HG03432 (cell line): ENCODE results near the gene DCC.

Experiments used
- ATAC-seq: cut with Tn5 transposase; IDR thresholded peaks from one replicate; pipeline ENCODE4 v1.9.1; 2021; ENCODE audit warnings: mild to moderate bottlenecking, moderate library complexity; ENCODE audit not compliant: unreplicated experiment

DCC gene

DNA sequence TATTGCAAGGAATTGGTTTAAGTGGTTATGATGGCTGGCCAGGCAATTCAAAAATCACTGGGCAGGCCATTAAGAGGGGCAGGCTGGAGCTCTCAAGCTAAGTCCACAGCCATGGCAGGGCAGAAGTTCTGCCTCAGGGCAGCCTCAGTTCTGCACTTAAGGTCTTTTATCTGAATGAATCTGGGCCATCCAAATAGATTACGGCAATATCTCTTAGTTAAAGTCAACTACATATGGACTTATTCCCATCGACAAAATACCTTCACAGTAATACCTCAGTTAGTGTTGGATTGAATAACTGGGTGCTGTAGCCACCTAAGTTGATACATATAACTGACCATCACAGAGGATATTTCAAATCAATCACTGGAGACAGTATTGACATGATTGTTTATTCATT, 979.6 kb downstream of the DCC start:
- ATAC-seq, result no peak

DNA sequence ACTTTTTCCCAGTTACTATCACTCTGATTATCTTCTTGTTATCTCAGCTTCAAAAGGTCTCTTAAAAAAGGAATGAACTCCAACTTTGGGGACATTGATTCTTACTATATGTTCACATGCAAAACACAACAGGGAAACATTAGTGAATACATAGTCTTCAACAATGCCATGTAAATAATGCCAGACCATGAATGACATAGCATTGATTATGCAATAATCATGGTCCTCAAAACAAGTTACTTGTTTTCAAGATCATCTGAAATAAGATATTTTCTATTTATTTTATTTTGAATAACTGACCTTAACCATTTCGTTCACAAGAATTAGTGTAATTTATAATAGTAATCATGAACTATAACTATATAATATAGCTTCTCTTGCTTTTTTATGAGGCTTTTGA, 982.2 kb downstream of the DCC start:
- no peak for ATAC-seq

DNA sequence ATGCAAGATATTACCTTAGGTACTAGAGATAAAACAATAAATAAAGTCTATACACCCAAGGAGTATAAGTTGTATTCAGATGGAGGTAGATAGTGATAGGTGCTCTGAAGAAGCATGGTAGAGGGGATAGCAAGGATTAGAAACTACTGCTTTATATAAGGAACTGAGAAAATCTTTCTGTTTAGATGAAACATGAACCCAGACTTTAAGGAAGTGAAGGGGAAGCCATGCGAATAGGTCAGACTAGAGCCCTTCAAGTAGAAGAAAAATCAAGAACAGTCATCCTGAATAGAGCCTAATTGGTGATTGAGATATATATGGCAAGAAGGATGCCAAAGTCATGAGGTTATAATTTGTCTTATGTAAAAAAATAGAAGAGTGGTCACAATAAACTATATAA, 984.4 kb downstream of the DCC start:
- no peak for ATAC-seq

DNA sequence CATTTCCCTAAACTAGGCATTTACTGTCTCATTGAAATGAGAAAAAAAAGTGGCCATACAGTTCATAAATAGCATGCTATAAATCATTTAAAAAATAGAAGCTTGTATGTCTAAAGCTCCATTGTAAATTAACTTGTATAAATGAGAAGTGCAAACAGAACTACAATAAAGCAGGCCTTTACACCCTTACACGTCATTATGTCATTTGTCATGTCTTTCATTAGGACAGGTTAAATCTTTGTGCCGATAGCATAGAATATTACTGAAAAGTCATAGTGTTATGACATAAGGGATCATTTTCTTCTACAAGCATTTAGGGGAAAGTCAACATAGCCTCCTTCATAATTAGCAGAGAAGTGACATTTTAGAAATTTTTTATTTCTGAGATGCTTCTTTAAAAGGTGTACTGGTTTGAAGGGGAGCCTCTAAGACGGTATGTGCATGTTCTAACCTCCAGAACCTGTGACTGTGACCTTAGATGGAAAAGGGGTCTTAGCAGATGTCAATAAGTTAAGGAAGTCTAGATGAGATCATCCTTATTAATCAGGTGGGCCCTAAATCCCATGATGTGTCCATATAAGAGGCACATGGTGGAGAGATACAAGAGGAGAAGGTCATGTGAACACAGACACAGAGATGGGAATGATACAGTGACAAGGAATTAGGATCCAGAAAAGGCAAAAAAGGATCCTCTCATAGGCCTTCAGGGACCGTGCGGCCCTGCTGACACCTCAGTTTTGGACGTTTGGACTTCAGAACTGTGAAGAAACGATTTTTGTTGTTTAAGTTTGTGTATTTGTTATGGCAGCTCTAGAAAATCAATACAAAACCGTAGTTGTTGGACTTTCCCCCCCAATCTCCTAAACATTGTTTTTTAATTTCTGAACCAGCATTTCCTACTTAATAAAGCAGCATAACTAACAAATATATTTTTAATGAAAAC, 1020.8 kb downstream of the DCC start:
- ATAC-seq, result no peak

DNA sequence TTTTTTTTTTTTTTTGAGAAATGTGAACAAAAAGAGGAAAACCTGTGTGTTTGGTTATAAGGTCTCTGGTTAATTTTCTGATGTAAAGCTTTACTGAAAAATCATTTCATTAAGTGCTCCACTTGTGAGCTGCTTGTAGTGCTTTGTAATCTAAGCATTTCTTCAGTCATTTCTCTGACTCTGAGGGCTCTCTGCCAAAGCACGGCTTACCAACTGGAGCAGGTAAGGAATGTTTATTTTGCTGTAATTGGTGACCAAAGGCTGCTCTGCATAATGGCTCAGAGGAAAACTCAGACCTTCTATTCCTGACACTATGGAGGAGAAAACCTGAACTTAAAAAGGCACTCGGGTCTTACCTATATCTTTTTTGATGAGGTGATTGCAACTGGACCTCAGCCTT, 1035.6 kb downstream of the DCC start:
- no peak for ATAC-seq

DNA sequence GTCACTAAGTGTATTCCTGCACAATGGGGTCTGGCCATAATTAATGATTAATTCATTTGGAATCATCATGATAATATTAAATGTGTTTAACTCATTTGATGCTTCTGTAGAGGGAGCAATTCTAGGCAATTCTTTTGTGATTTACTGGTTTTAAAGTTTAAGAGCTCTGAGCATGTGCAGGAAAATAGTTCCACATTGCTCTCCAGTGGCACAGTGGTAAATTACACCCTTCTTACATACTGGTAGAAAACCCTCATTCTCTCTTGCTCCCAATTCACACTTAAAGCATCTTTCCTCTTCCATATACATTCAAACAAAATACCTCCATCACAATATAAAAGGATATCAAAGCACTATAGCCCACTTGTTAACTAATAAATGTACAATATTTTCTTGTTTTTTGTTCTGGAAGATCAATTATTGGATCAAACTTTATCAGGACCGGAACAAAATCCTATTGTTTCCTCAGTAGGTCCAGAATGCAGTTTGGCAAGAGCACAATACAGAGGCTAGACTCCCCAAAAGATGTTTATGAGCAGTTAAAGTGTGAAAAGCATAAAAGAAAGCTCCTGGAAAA, 1040.2 kb downstream of the DCC start:
- peak; percentile 81 for ATAC-seq

DNA sequence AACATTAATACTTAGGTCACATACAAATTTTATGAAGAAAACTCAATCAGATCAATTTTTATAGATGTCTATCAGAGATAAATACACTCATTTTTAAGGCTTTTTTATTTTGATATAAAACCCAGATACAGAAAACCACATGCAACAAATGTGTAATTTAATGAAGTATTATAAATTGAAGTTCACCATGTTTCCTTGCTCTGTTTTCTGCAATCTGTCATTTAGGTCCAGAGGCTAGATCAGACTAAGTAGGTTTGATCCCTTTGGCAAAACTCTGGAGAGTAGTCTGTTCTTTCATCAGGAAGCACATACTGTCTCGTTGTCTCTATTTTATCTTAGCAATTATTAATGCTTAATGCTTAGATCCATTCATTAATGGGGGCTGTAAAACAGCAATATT, 1042.9 kb downstream of the DCC start:
- ATAC-seq, result no peak

DNA sequence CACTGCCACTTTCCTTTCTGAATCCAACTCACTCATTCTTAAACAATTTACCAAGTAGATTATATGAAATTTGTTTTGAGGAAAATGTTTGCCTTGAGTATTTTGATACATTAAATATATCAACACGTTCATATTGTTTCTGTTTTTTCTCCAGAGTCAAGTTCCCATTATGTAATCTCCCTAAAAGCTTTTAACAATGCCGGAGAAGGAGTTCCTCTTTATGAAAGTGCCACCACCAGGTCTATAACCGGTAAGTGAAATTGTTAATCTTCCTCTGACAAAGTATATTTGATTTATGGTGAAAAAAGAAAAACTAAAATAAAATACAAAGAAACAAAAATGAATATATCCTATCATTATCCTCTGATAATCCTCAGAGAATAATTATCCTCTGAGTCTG, 1045.9 kb downstream of the DCC start:
- no peak for ATAC-seq

DNA sequence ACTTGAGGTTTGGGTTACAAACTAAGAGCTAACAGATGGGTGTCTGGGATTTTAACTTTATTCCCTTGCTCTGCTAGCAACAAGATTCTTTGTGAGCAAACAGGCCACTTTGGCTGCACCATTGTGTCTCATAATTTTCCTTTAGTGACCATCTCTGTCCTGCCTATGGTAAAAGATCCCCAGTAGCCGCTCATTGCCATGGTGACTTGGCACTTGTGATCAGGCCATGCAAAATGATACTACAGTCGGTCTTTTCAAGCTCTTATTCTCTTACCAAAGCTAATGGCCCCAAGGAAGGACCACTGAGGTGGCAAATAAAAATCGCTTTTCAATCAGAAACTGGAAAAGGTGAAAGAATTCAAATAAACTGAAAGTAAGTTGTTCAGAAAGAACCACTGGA, 1047.6 kb downstream of the DCC start:
- ATAC-seq, result no peak

DNA sequence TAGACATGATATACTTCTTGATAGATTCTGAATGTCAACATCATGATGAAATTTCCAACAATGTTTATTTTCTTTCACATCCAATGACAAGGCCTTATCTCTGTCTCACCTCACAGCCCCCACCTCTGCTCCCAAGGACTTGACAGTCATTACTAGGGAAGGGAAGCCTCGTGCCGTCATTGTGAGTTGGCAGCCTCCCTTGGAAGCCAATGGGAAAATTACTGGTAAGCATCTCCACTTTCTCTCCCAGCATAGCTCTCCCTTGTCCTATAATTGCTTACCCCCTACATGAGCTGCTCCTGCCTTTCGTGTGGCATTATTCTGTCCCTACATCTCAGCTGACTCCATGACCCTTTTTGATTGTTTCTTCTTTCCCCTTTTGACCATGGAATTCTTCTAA, 1062.7 kb downstream of the DCC start:
- no peak for ATAC-seq

DNA sequence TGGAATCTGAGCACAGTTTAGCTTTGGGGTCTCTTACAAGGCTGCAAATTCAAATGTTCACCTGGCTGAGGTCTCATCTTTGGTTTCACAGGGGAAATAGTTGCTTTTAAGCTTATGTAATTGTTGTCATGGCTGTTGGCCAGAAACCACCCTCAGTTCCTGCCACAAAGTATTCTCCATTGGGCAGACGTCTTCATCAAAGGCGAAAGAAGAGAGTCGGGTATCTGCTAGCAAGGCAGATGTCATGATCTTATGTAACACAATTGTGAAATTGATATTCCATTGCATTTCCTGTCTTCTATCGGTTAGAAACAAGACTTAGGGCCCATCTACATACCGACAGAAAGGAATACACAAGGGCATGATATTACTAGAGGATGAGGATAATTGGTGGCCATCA, 1068.3 kb downstream of the DCC start:
- no peak for ATAC-seq

DNA sequence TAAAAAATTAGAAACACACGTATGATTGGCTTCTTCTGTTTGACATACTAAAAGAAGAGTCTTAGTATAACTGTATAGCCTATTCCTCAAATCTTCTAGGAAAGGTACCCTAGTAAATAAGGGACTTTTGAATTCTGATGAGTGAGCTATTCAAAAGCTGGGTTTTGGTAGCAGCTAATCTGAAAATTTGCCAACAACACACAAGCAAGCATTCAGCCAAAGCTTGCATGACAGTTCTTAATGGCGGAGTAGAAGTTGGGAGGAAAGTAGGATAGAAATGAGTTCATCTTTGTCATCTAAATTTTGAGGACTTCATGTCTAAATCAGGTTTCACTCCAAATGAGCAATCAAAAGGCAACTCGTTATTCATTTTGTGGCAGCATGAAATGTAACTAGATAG, 1071.5 kb downstream of the DCC start:
- no peak for ATAC-seq

DNA sequence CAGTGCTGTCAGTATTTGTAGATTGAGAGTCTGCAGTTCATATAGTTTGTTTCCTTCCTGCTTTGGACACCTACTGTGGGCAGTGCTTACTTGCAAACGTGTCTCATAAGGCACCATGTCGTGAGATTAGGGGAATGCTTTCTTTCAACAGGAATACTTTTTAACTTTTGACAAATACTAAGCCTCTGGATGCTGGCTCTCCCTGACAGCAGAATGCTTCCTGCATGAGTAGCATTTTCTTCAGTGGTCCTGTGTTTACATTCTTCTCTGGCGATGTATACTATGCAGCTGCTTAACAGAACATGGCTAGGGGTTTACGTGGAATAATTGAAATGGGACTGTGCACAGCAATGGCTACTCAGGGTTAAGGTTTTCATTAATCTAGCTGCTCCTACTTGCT, 1077.0 kb downstream of the DCC start:
- no peak for ATAC-seq

DNA sequence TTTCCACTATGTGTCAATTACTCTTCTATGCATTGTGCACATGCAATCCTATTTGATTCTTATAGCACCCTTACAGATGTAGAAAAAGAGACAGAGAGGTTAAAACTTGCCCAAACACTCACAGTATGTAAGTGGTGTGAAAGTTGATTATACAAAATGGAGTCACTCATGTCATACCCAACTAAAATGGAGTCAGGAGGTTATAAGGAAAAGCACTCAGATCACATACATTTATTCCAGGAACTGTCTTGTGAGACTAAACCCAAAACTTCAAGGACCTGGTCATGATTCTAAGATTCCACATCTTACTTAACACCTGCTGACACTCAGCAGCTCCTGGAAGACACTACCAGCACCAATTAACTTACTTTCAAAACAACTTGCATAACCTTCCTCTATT, 1081.9 kb downstream of the DCC start:
- ATAC-seq, result no peak

DNA sequence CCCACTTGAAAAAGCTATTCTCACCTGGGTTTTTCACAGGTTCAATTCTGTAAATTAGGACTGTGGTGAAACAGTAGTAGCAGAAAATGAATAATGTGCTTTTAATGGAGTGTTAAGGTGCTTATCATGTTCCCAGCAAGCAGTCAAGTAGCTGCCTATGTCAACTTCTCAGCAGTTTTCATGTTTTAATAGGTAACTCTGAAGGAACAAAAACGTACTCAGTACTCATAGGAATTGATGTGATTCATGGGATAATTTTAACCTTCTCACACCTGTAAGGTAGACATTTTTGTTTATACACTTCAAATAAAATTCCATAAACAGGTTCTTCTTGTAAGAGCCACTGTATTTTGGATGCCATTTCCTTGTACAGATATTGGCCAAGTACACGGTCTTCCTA, 1082.9 kb downstream of the DCC start:
- no peak for ATAC-seq

DNA sequence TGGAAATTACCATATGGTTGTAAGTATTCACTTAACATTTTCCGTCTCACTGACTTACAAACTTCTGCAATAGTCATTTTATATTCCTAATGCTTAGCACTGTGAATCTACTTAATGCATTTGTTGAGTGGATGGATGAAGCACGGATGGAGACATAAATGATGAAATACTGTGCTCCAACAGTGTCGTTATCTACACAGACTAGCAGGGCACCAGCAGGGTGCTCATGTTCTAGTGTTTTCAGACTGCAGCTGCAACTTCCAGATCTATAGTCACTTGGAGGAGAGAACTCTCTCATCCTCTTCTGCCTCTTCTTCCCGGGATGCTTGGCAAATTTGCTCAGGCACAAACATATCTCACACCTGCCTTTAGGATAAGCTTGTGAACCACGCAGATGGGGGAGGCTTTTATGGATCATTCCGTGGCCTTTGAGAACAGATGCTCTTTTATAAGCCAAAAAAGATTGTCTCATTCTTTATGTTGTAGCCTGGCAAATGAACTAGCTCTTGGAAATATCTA, 1086.7 kb downstream of the DCC start:
- ATAC-seq, result no peak

DNA sequence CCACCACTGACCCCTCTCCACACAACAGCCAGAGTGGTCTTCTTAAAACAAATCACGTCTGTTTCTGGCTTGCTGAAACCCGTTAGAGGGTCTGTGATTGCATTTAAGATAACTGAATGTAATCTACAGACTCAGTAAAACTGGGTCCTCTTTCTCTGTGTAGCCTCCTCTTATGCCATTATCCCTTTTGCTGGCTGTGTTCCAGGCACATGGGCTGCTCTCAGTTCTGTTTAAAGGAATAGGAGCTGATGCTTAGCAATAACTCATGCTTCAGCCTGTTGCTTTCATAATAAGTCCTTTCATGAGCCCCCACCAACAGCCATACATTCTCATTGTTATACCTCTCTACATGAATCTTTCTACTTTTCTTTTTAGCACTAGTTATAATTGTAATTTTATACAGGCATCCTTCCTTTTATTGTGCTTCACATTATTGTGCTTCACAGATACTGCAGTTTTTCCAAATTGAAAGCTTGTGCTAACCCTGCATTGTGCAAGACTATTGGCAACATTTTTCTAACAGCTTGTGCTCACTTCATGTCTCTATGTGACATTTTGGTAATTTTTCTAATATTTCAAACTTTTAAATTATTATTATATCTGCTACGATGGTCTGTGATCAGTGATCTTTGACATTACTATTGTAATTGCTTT, 1101.9 kb downstream of the DCC start:
- ATAC-seq, result no peak

DNA sequence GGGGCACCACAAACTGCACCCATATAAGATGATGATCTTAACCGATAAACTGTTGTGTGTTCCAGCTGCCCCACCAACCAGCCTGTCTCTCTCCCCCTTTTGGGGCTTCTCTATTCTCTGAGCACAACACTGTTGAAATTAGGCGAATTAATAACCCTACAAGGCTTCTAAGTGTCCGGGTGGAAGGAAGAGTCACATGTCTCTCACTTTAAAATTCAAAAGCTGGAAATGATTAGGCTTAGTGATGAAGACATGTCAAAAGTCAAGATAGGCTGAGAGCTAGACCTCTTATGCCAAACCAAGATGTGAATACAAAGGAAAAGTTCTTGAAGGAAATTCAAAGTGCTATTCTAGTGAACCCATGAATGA, 1102.4 kb downstream of the DCC start:
- ATAC-seq, result no peak

DNA sequence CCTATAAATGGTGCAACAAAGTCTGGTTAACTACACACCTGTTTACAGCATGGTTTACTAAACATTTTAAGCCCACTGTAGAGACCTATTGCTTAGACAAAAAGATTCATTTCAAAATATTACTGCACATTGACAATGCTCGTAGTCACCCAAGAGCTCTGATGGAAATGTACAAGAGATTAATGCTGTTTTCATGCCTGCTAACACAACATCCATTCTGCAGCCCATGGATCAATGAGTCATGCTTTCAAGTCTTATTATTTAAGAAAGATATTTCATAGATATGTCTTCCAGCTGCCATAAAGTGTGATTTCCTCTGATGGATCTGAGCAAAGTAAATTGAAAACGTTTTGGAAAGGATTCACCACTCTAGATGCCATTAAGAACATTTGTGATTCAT, 1103.3 kb downstream of the DCC start:
- ATAC-seq, result no peak

DNA sequence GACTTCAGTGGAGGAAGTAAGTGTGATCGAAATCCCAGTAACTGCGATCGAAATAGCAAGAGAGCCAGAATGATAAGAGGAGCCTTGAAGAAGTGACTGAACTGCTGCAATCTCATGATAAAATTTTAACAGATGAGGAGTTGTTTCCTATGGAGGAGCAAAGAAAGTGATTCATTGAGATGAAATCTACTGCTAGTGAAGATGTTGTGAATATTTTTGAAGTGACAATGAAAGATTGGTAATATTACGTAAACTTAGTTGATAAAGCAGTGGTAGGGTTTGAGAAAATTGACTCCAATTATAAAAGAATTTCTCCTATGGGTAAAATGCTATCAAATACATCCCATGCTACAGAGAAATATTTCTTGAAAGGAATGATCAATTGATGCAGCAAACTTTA, 1103.8 kb downstream of the DCC start:
- ATAC-seq, result no peak

DNA sequence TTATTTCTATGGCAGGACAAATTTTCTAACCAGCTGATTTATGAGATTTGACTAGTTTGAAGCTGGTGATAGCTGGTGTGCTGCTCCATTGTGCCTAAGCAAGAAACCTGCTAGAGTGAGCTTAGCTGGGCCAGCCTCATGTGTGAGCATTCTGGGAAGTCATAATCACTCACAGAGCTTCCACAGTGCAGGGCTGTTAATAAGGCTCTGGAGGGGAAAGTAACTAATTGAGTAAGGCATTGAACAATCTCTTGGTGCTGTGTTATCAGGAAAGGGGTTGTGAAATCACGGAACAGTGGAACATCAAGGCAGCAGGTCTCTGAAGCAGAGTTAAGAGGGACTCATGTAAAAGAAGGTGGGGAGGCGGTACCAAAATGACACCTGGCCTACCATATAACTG, 1111.9 kb downstream of the DCC start:
- ATAC-seq, result no peak

DNA sequence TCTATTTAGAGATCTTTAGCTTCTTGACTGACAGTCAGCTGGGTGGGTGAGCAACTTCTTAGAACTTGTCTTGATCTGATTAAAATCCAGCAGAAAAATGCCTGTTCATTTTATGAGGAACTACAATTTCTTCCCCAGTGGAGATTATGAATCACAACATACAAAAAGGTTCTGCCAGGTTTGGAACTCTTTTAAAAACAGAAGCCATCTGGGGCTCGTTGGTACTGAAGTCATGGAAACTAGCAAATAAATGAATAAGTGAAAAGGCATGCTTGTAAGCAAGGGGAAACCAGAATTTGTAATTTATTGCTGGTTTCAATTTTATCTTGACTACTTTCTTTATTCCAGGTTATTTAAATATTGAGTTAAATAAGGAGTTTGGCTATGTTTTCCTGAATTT, 1117.1 kb downstream of the DCC start:
- ATAC-seq, result no peak
